PC-9 (cell line): ENCODE measurements around the gene PRC1.

Experiments
- CTCF ChIP-seq: fragments of 200-600 bp; sonication (generic); conservative IDR thresholded peaks from 2 replicates; pipeline ENCODE4 v1.6.1; 2017; ENCODE audit warnings: mixed run types, antibody characterized with exemption, mild to moderate bottlenecking, moderate library complexity
- EZH2 ChIP-seq: fragments of 200-600 bp; sonication (generic); IDR thresholded peaks from 2 replicates; pipeline ENCODE4 v1.8.0; 2017; ENCODE audit warnings: antibody characterized with exemption, low read depth

- TF ChIP-seq CTCF (peak; percentile 19; the same call in 1 of the 2 replicates), EZH2 (no peak)
Measured at GRCh38 chr15:90932660-90932991, 61.7 kb downstream of the PRC1 start.
